Lower leg skin (tissue), 3 donors: ENCODE measurements around the gene CAPN9.

Experiments used
- CTCF ChIP-seq, 3 donors: fragments of 450-650 bp; IDR thresholded peaks; one replicate each; pipeline ENCODE4 v1.5.1; 2016; ENCODE audit warnings: antibody characterized with exemption in 3 of 3, mild to moderate bottlenecking in 3 of 3, moderate library complexity in 2 of 3
- POLR2A ChIP-seq, 2 donors: fragments of 450-650 bp; IDR thresholded peaks; one replicate each; pipeline ENCODE4 v1.6.1; 2016 to 2017; ENCODE audit warnings: antibody characterized with exemption in 2 of 2, mild to moderate bottlenecking in 1 of 2, moderate library complexity in 1 of 2

GRCh38 chr1:230788561-230789275 lies 41.5 kb downstream of the CAPN9 start:
- TF ChIP-seq CTCF (IDR thresholded peaks at IDR 0.05) (no peak), POLR2A (IDR thresholded peaks at IDR 0.05) (no peak)
